GM18502 (cell line): ENCODE measurements around the gene SLC38A8.

Experiments used
- ATAC-seq: cut with Tn5 transposase; IDR thresholded peaks from one replicate; pipeline ENCODE4 v1.9.1; 2021; ENCODE audit warnings: mild to moderate bottlenecking; ENCODE audit not compliant: unreplicated experiment, poor library complexity

Gene SLC38A8

DNA sequence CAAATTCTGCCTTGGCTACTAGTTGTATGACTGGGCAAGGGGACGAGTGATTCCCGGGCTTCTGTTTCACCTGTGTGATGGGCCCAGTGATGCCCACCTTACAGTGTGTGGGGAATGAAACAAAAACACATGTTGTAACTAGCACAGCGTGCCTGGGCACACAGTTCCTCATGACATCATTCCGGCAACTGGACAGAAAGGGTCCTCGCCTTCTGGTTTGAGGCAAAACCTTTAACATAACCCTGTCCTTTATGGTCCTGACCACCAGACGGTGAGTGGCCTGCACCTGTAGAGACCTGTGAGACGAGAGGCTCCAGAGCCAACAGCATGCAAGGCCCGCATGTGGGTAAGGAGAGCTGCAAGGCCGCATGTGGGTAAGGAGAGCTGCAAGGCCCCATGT, 7.7 kb upstream of the SLC38A8 start:
- ATAC-seq, result no peak

DNA sequence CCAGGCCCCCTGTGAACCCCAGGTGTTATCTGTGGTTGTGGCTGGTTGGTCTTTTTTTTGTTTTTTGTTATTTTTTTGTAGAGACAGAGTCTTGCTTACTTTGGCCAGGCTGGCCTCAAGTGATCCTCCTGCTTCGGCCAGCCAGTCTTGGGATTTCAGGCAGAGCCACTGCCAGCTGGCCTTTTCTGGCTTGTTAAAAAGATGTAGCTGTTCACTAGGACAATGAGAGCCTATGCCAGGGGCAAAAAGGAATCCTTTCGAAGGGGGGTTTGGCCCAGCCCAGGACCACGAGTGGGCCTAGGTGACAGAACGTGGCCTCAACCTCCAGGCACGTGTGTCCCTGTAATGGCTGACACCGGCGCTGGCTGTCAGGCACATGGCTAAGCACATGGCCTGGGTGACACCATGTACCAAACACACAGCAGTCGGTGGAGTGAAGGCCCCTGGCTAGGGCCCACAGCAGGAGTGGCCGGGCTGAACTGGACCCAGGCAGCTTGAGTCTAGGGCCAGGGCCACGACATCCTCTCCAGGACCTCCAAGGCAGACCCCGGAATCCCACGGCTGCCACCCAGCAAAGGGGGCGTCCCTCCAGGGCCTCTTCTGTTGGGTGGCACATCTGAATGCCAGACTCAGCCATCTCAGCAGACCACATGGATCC, 6.9 kb upstream of the SLC38A8 start:
- no peak for ATAC-seq

DNA sequence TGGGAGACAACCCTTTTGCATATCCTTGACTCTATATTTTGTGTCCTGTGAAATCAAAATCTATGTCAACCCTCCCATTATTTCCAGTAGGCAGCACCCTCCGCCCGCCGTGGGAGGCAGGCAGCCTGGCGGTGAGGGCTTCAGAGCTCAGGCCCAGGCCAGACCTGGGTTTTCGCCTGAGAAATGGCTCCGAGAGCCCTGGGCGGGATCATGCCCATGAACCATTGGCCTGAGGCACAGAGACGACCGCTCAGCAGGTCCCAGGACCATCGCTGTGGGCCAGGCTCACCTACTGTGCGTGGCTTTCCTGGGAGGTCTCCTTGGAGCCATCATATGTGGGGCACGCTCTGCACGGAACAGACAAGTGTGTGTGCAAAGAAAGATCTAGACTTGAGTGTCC, 6.3 kb upstream of the SLC38A8 start:
- no peak for ATAC-seq

DNA sequence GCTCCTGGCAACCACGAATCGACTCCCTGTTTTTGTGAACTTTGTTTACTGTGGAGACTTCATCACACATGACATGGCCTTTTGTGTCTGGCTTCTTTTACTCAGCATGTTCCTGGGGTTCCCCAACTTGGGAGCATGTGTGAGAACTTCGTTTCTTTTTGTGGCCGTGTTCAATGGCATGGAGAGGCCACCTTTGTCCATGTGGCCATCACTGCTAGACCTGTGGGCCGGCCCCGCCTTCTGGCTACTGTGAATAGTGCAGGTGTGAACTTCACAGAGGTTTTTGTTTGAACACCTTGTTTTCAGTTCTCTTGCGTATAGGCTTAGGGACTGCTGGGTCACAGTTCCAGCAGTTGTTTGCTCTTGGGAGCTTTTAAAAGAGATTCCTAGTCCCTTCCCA, 5.7 kb upstream of the SLC38A8 start:
- no peak for ATAC-seq

DNA sequence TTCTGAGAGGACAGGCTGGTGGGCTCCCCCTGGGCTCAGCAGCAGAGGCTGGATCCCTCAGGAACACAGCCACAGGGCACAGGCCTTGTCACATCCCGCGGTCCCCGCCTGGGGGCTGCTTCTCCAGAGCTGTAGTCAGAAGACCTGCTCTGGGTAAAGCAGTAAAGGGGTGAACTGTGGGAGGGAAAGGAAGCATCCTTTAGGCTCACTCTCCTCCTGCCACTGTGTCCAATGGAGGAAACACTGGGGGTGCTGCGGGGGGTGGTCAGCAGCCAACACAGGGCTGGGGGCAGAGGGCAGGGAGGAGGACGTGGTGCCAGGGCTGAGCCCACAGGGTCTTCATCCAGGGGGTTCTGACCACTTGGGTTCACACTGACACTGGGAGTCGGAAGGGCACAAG, 5.0 kb upstream of the SLC38A8 start:
- no peak for ATAC-seq

DNA sequence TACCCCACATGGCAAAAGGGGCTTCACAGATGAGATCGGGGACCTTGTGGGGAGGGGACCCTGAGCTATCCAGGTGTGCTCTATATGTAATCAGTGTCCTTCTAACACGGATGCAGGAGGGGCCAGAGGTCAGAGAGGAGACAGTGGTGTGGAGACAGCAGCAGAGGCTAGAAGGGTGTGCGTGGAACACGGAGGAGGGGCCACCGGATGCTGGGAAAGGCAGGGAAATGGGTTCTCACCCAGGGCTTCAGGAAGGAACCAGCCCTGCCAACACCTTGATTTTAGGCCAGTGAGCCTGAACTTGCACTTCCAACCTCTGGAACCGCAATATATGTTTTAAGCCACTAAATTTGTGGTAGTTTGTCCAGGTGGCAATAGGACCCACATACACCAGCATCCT, 4.6 kb upstream of the SLC38A8 start:
- ATAC-seq, result no peak

DNA sequence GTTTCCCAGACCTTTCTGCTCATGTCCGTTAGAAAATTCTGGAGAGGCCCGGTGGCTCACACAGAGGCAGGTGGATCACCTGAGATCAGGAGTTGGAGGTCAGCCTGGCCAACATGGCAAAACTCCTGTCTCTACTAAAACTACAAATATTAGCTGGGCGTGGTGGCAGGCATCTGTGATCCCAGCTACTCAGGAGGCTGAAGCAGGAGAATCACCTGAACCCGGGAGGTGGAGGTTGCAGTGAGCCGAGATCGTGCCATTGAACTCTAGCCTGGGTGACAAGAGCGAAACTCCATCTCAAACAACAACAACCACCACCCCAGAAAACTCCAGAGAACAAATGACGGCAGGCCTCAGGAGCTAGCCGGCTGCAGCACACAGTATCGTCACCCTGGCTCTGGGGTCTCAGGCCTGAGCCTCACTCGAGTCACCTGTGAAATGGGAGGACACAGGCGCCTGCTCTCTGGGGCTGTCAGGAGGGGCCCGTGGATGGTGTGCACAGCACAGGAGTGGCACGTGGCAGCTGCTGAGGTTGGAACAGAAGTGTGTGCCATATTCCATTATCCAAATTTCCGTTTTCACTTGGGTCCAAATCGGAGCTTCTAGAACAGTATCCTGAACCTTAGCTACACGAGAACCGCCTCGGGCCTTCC, 3.3 kb upstream of the SLC38A8 start:
- ATAC-seq, result no peak

DNA sequence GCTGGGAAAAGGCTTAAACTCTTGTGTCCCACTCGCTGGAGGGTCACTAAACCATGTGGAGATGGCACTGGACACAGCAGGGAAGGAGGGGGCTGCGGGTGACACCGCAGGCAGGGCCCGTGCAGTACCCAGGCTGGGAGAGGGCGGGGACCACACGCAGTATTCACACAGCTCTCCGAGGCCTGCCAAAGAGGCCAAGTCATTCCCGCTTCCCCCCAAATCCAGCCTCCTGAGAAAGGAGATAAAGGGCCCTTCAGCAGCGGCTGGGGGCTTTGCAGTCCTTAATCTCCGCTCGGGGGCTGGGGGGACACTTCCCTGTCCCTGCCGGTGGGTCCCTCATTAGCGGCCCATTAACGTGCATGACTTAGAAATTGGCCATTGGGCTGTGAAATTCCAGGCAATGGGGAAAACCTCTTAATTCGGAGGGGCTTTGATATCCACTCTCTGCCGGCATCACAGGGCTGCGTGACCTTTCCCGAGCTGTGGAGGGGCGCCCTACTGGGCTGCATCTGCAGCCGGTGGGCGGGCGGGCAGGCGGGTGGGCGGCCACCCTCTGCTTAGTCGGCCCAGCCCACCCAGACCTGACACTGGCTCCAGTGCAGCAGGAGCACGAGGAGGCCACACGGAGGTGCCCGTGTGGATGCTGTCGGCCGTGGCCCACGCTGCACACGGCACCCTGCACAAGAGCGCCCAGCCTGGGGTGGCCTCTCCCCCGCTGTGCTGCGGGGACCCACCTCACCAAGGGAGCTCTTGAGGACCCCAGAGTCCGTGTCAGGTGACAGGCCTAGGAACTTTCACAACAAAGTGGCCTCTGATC, 2.6 kb upstream of the SLC38A8 start:
- ATAC-seq, result no peak

DNA sequence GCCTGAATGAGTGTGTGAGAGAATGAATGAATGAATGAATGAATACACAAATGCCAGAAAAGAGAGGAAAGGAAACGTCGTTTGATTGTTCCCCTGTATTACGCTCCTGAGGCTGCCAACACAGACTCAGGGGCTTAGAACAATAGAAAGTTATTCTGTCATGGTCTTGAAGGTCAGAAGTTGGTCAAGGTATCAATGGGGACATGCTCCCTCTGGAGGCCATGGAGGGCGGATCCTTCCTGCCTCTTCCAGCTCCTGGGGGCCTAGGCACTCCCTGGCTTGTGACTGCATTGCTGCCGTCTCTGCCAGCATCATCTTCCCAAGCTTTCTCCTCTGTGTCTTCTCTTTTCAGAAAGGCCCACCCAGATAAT, 1.5 kb upstream of the SLC38A8 start:
- no peak for ATAC-seq

DNA sequence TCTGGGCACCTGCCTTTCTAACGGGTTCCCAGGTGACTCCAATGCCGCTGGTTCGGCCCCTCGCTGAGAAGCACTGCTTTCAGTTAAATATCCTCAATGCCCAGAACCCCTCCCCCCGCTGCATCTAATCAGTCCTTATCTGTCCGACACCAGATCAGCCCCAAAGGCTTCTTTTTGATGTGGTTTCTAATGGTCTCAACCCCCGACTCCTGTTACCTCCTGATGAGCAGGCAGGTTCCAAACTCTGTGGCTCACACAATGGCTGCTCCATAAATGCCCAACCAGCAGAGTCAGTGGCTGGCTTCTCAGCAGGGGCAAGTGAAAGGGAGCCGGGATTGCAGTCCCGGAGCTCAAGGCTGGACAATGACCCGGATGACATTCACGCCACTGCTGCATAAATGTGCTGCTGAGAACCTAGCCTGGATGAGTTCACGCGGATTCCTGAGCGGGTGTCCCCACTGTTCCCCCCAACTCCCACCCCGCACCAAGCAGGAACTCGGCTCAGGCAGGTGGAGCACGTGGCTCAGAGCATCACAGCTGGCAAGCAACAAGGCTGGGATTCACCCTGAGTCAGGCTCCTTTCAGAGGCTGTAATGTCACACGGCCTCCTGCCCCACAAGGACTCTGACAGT, 1.0 kb upstream of the SLC38A8 start:
- no peak for ATAC-seq

DNA sequence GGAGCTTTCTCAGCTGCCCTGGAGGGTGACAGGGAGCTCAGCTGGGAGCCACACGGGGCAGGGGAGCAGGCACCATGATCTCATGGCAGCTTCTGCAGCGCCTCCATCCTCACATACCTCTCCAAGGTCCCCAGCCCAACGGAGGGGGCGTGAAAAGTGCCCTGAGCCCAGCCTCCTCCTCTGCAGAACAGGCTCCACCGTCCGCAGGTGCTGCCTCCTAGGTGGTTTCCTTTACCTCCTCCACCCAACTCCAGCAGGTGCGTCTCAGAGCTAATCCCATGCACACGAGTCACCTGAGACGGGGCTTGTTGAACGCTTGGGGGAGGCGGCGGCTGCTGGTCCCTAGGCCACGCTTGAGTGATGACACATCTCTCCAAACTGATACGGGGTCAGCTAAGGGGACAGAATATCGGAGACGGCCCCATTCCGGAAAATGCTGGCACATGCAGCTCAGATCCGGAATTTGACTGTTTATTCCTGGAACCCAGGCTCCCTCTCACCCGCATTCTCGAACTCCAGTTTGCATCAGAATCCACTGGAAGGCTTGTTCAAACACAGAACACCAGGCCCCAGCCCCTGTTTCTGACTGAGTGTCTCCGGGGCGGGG, 387 bp upstream of the SLC38A8 start:
- ATAC-seq, result no peak

DNA sequence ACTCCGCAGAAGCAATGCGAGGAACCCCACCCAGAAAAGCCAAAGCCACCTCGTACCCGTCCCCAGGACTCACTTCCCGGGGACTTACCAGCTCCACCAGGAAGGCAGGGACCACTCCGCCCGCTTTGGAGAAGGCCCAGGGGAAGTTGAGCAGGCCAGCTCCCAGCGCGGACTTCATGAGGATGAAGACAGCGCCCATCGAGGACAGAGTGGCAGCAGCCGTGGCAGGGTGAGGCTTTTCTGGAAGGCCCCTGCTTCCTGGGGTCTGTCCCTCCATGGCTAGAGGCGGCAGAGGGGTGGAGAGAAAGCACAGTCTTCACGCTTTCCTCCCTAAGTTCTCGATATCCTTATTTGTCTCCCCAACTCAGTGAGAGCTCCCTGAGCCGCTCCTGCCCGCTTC, 714 bp downstream of the SLC38A8 start:
- ATAC-seq, result no peak

DNA sequence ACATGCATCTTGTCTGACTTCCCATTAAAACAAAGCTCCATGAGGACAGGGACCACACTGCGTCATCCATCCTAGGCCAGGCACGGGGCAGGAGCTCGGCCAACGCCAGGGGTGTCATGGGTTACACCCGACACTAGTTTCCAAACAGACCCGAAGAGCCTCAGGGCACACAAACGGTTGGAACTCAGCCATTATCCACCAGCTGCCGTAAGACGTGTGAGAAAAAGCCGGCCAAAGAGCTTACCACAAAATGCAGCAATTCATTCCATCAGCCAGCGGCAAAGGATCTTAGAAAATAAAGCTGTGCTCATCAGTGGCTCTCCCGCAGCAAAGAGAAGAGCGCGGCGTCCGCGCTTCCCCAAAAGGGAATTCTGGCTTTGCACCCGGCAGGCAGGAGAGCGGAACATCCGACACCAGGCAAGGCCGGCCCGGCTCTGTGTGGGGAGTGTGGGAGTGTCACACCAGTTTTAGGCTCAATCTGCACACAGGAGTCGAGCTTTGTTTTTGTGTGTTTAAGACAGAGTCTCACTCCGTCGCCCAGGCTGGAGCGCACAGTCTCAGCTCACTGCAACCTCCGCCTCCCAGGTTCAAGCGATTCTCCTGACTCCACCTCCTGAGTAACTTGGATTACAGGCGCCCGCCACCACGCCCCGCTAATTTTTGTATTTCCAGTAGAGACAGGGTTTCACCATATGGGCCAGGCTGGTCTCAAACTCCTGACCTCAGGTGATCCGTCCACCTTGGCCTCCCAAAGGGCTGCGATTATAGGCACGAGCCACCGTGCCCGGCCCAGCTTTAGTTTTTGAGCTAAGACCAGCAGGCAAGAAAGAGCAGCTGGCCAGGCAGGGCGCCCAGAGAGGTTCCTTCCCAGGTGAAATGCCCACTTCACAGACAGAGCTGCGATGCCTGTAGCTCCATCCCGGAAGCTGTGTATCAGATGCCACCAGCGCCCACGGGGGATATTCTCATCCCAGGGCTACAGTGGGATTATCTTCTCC, 1.5 kb downstream of the SLC38A8 start:
- ATAC-seq, result no peak

DNA sequence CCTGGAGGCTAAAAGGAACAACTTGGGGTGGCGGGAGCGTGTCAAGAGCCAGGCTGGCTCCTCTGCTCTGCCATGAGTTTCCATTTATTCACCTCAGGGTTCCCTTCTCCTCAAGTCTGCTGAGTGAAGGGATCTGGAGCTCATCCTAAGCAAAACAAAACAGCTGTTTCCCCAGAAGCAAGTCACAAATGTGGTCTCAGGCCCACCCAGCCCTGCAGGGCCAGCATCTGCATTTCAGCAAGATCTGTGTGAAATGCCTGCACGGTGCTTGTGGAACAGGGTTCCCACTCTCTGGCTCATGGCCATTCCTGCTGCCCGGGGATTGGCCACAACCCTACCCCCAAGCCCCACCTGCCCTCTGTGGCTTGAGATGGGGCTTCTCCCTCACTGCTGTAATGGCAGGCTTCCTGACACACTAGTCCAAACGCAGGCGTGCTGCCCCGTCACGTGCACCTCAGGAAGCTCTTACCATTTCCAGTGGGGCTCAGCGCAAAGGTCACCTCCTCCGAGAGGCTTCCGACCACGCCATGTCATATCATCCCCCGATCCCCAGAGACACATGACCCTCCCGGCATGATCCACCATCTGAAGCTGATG, 2.3 kb downstream of the SLC38A8 start:
- ATAC-seq, result no peak

DNA sequence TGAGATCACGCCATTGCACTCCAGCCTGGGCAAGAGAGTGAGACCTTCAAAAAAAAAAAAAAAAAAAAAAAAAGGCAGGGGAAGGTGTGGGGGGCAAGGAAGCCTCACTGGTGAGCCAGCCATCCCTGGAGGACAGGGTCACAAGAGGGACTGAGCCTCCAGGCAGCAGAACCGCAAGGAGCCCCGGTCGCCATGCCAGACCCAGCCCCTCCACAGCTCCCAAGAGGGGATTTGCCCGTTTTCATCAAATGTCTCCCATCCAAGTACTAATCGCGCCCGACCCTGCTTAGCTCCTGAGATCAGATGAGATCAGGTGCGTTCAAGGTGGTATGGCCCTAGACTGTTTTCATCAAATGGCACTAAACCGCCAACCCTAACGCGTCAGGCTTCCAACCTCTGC, 2.9 kb downstream of the SLC38A8 start:
- no peak for ATAC-seq

DNA sequence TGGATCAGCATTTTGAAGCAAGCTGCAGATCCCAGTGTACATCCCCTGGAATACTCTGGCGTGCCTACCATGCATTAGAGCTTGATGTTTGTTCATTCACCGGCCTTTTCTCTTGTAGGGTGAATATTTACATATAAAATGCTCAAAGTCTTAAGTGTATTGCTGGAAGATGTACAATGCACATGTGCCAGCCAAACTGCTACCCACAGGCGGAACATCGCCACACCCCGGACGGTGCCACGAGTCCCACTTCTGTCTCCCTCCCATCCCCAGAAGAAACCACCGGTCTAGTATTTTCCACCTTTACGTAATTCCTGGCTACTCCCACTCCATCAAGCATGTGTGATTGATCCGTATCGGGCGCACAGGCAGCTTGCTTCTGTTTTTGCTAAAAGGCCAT, 4.1 kb downstream of the SLC38A8 start:
- ATAC-seq, result no peak

DNA sequence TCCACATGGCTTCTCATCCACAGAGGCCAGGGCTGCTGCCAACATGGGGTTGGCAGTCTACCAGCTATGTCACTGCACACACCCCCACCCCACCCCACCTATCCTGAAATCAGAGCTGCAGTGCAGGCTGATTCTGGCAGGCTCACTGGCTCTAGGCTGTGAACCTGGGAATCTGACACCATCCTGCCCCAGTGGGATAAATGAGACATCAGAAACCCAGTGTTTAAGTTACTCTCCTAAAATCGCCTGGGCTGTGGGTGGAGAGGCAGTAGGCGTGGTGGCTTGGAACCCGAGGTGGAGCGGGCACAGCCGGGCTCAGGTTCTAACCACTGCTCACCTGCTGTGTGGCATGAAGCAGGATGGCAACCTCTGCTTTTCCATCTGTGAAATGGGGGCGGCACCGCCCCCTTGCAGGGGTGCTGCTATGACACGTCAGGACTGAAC, 5.6 kb downstream of the SLC38A8 start:
- no peak for ATAC-seq

DNA sequence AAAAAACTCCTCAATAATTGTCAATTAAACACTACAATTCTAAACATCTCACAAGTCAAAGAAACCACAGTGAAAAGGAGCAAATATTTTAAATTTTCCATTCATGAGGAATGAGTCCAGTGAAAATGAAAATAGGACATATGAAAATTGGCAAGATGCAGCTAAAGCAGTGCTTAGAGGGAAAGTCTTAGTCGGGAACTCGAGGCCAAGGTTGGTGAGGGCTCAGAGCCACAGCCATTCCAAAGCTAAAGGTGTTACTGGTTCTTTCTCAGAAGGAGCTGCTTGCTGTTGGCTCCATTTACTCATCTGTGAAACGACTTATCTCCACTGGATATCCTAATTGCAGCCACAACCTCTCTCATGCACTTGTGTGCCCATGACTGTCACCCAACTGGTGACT, 6.5 kb downstream of the SLC38A8 start:
- no peak for ATAC-seq

DNA sequence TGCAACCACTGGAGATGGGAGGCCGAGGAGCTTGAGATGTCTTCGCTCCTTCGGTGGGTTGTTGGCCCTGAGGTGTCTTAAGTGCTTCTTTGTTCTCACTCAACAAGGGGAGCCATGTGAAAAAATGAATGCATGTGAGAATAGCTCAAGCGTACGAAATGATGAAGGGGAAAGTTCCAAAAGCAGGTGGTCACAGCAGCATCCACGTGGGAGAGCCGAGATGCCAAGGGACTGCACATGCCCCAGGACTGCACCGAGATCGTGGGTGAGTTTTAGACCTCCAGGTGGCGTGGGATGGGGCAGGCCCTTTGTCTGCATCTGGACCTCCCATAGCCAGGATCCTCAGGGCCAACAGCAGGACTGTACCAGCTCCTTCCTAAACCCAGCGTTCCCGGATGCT, 8.1 kb downstream of the SLC38A8 start:
- ATAC-seq, result no peak
